Fibroblast of lung (primary cell): ENCODE measurements around the gene DTX1. TPM values are rescaled to one million over a fixed set of nuclear protein-coding genes. Genes with fewer than 3 reads are reported as not detected.

Experiments
- DNase-seq, 2 donors: peaks; one replicate each; pipeline versions ENCODE4 v3.0.0 to v3.0.0-alpha.2; 2010; ENCODE audit warnings: low read depth in 2 of 2
- H2AFZ ChIP-seq: 2 replicates; pipeline ENCODE4 v1.5.1; 2012; ENCODE audit warnings: low read length, control low read depth, inconsistent platforms
- H3K27ac ChIP-seq: 2 replicates; pipeline ENCODE4 v1.5.1; 2011; ENCODE audit warnings: low read length, control low read depth; ENCODE audit not compliant: insufficient read depth
- H3K27me3 ChIP-seq: 2 replicates; pipeline ENCODE4 v1.5.1; 2011; ENCODE audit warnings: mild to moderate bottlenecking, low read length; ENCODE audit not compliant: control insufficient read depth, insufficient read depth
- H3K36me3 ChIP-seq: 2 replicates; pipeline ENCODE4 v1.5.1; 2011; ENCODE audit warnings: low read length; ENCODE audit not compliant: control insufficient read depth, insufficient read depth
- H3K4me1 ChIP-seq: 2 replicates; pipeline ENCODE4 v1.5.1; 2011; ENCODE audit warnings: low read length; ENCODE audit not compliant: control insufficient read depth, insufficient read depth; ENCODE audit errors: extremely low read depth
- H3K4me2 ChIP-seq: 2 replicates; pipeline ENCODE4 v1.5.1; 2011; ENCODE audit warnings: low read length, control low read depth; ENCODE audit not compliant: insufficient read depth; ENCODE audit errors: extremely low read depth
- H3K4me3 ChIP-seq, 4 experiments: fragments of 200-600 bp in 1 of 4; sonication (generic) in 1 of 4; replicated peaks in 1 of 4; 2 replicates each; pipeline ENCODE4 v1.5.1; 2011 to 2016; ENCODE audit warnings: low read length in 4 of 4, low read depth in 3 of 4, mild to moderate bottlenecking in 3 of 4, control low read depth in 2 of 4, inconsistent platforms in 1 of 4, mixed read lengths in 1 of 4; ENCODE audit not compliant: insufficient read depth in 1 of 4; ENCODE audit errors: control extremely low read depth in 1 of 4
- H3K79me2 ChIP-seq: 2 replicates; pipeline ENCODE4 v1.5.1; 2012; ENCODE audit warnings: mild to moderate bottlenecking, low read length, inconsistent platforms; ENCODE audit not compliant: control insufficient read depth, insufficient read depth
- H3K9ac ChIP-seq: 2 replicates; pipeline ENCODE4 v1.5.1; 2011; ENCODE audit warnings: mild to moderate bottlenecking, low read length, control low read depth; ENCODE audit not compliant: insufficient read depth
- H3K9me3 ChIP-seq: 2 replicates; pipeline ENCODE4 v1.5.1; 2012; ENCODE audit warnings: low read depth, low read length; ENCODE audit not compliant: control insufficient read depth, insufficient read depth
- H4K20me1 ChIP-seq: 2 replicates; pipeline ENCODE4 v1.5.1; 2011; ENCODE audit warnings: low read length; ENCODE audit not compliant: control insufficient read depth, insufficient read depth; ENCODE audit errors: extremely low read depth
- EZH2 ChIP-seq: IDR thresholded peaks from 2 replicates; pipeline ENCODE4 v1.5.1; 2012; ENCODE audit warnings: low read length, control low read depth, mild to moderate bottlenecking; ENCODE audit errors: missing control alignments
- polyA plus RNA-seq, 2 donors: library from polyadenylated mRNA; depleted of rRNA in 1 of 2; stranded (reverse) in 1 of 2; unstranded in 1 of 2; fragments of >200 nt; gene quantifications; 2 replicates each; pipeline ENCODE4 v1.2.1, GENCODE V29; 2011 to 2012; ENCODE audit warnings: missing spikeins in 1 of 2
- total RNA-seq: library from RNA; depleted of rRNA; stranded (reverse); fragments of >200 nt; gene quantifications from 2 replicates; pipeline ENCODE4 v1.2.1, GENCODE V29; 2014
- TF ChIP-seq, protein P1 (sequence below), 2 donors: IDR thresholded peaks in 1 of 2; conservative IDR thresholded peaks in 1 of 2; 1 replicate in 1 of 2; 2 replicates in 1 of 2; pipeline ENCODE4 v1.5.1; 2011 to 2012; ENCODE audit warnings: low read length in 2 of 2, control low read depth in 1 of 2, inconsistent platforms in 1 of 2, low read depth in 1 of 2, mild to moderate bottlenecking in 1 of 2

Gene DTX1
- total and polyA plus RNA-seq, 2 donors (not counting 1 experiment from before 2014, with no cell fraction given): not detected

DNA sequence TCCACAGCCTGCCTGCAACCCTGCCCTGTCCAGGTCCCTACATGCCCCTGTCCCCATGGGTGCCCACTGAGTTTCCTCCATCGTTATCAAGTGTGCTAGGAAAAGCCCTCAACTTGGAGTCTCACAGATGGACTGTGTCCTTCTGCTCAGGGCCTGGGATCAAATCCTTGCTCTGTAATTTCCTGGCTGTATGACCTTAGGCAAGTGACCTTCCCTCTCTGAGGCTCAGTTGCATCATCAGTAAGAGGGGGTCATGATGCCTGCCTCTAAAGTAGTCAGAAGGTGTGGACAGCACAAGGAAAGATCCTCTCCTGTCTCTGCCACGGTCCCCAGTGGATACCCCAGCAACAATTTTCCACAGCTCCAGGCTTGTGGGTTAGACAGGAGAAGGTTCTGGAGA is 56.9 kb downstream of the DTX1 start:
- no peaks in the 10 kb centered on the region for H3K36me3 ChIP-seq
- no peak for DNase-seq
- H3K4me2 ChIP-seq: no peak overlapping the region
- H3K4me1 ChIP-seq: no peaks in the 10 kb centered on the region
- H3K9me3 ChIP-seq: no peaks in the 10 kb centered on the region
- TF ChIP-seq, protein P1, sequence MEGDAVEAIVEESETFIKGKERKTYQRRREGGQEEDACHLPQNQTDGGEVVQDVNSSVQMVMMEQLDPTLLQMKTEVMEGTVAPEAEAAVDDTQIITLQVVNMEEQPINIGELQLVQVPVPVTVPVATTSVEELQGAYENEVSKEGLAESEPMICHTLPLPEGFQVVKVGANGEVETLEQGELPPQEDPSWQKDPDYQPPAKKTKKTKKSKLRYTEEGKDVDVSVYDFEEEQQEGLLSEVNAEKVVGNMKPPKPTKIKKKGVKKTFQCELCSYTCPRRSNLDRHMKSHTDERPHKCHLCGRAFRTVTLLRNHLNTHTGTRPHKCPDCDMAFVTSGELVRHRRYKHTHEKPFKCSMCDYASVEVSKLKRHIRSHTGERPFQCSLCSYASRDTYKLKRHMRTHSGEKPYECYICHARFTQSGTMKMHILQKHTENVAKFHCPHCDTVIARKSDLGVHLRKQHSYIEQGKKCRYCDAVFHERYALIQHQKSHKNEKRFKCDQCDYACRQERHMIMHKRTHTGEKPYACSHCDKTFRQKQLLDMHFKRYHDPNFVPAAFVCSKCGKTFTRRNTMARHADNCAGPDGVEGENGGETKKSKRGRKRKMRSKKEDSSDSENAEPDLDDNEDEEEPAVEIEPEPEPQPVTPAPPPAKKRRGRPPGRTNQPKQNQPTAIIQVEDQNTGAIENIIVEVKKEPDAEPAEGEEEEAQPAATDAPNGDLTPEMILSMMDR (conservative IDR thresholded peaks at IDR 0.05 in 1 of 2, IDR thresholded peaks at IDR 0.05 in 1 of 2; ENCODE audit: low read depth in 1 of 2, low read length in 2 of 2): no peak
- TF ChIP-seq EZH2: no peak
- no peak overlapping the region for H3K9ac ChIP-seq
- no peaks in the 10 kb centered on the region for H3K27me3 ChIP-seq
- no peak overlapping the region for H2AFZ ChIP-seq
- no peaks in the 10 kb centered on the region for H3K79me2 ChIP-seq
- no peak overlapping the region for H3K4me3 ChIP-seq
- no peaks in the 10 kb centered on the region for H4K20me1 ChIP-seq
- H3K27ac ChIP-seq: no peak overlapping the region

DNA sequence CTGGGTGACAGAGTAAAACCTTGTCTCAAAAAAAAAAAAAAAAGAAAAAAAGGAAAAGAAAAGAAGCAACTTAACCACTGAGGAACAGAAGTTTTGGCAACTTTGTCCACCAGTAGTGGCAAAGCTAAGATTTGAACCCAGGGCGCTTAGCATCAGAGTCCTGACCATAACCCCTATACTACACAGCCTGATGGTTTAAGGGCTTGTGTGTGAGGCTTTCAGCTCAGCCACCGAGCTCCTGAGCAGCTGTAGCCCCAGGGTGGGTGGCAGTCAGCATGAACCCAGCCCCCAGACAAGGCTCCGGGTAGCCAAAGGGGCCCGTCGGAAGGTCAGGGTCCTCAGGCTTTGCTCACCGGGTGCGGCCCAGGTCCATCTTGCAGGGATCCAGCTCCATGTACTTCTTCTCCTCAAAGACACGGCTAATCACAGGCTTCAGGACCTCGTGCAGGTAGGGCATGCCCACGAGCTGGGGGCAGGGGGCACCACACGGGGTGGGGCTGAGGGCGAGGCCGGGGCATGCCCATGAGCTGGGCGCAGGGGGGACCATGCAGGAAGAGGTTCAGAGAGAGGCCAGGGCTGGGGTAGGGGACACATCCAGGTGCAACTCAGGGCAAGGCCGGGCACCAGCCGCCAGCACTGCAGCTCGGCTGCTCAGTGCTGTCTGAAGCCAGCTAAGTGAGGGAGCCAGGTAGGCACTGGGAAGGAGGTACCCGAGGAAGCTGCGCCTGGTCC is 58.1 kb downstream of the DTX1 start:
- Histone ChIP-seq H3K4me3 (no peak overlapping the region), H3K36me3 (no peaks in the 10 kb centered on the region), H3K9me3 (no peaks in the 10 kb centered on the region), H3K27me3 (no peaks in the 10 kb centered on the region), H3K27ac (no peak overlapping the region), H3K9ac (no peak overlapping the region), H4K20me1 (no peaks in the 10 kb centered on the region), H3K4me2 (no peak overlapping the region), H3K4me1 (no peaks in the 10 kb centered on the region), H3K79me2 (no peaks in the 10 kb centered on the region), H2AFZ (no peak overlapping the region)
- TF ChIP-seq EZH2: no peak
- TF ChIP-seq, protein P1 (conservative IDR thresholded peaks at IDR 0.05 in 1 of 2, IDR thresholded peaks at IDR 0.05 in 1 of 2; ENCODE audit: low read depth in 1 of 2, low read length in 2 of 2): no peak
- no peak for DNase-seq

DNA sequence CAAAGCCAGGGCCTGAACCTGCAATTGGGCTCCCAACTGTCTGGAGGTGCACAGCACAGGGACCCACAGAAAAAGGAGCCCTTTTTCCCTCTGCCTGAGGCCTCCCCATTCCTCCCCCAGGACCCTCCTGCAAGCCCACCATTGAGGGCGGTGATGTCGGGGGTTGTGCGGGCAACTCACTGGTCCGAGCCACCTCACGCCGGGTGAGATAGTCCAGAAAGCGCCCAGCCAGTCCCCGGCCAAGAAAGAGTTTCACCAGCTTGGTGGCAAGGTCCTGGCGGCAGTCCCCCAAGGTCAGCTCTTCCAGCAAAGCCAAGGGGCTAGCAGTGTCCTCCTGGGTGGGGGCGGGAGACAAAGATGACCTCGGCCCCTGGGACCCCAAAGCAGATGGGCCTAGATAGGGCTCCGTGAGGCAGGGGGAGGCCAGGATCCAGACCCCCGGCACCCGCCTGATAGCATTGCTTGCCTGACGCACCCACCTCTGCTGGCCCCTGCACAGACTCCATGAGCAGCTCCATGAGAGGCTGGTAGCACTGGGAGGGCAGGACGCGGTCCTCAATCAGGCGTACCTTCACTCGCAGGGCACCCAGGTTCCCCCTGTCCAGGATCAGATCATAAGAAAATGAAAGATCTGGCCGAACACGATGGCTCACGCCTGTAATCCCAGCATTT is 59.1 kb downstream of the DTX1 start:
- no peaks in the 10 kb centered on the region for H3K4me1 ChIP-seq
- no peak overlapping the region for H3K27ac ChIP-seq
- H4K20me1 ChIP-seq: no peaks in the 10 kb centered on the region
- DNase-seq: no peak
- H3K9me3 ChIP-seq: no peaks in the 10 kb centered on the region
- no peaks in the 10 kb centered on the region for H3K79me2 ChIP-seq
- H2AFZ ChIP-seq: no peak overlapping the region
- H3K4me2 ChIP-seq: no peak overlapping the region
- H3K4me3 ChIP-seq: no peak overlapping the region
- H3K9ac ChIP-seq: no peak overlapping the region
- H3K27me3 ChIP-seq: no peaks in the 10 kb centered on the region
- no peaks in the 10 kb centered on the region for H3K36me3 ChIP-seq
- no peak for TF ChIP-seq EZH2
- TF ChIP-seq, protein P1 (conservative IDR thresholded peaks at IDR 0.05 in 1 of 2, IDR thresholded peaks at IDR 0.05 in 1 of 2; ENCODE audit: low read depth in 1 of 2, low read length in 2 of 2): no peak
